Osteocyte (in vitro differentiated cells): ENCODE results near the gene RASAL2. TPM values are rescaled to one million over a fixed set of nuclear protein-coding genes. Genes with fewer than 3 reads are reported as not detected.

Source experiments
- DNase-seq: peaks from one replicate; pipeline ENCODE4 v3.0.0; 2021; ENCODE audit warnings: mixed read lengths; ENCODE audit not compliant: unreplicated experiment; ENCODE audit errors: extremely low spot score
- H3K27ac Mint-ChIP-seq: one replicate; pipeline ENCODE4 v1.8.0; 2021; ENCODE audit warnings: mild to moderate bottlenecking, mixed read lengths; ENCODE audit not compliant: unreplicated experiment
- H3K27me3 Mint-ChIP-seq: one replicate; pipeline ENCODE4 v1.8.0; 2021; ENCODE audit warnings: mixed read lengths; ENCODE audit not compliant: unreplicated experiment
- H3K36me3 Mint-ChIP-seq: one replicate; pipeline ENCODE4 v1.8.0; 2021; ENCODE audit warnings: mixed read lengths; ENCODE audit not compliant: unreplicated experiment
- H3K4me1 Mint-ChIP-seq: one replicate; pipeline ENCODE4 v1.8.0; 2021; ENCODE audit warnings: mixed read lengths; ENCODE audit not compliant: unreplicated experiment
- H3K4me3 Mint-ChIP-seq: one replicate; pipeline ENCODE4 v1.8.0; 2021; ENCODE audit warnings: mild to moderate bottlenecking, moderate library complexity, mixed read lengths; ENCODE audit not compliant: unreplicated experiment
- H3K9me3 Mint-ChIP-seq: one replicate; pipeline ENCODE4 v1.8.0; 2021; ENCODE audit warnings: mixed read lengths; ENCODE audit not compliant: unreplicated experiment
- CTCF ChIP-seq: fragments of 200-600 bp; sonication (generic); IDR thresholded peaks from 2 replicates; pipeline ENCODE4 v1.5.0; 2021; ENCODE audit warnings: antibody characterized with exemption, mild to moderate bottlenecking, moderate library complexity
- total RNA-seq: library from RNA; stranded (reverse); gene quantifications from 2 replicates; pipeline ENCODE4 v1.2.1, GENCODE V29; 2021

Gene RASAL2
- total RNA-seq, 1 donor from 2014 or later: 34.2 TPM

- H3K27me3 Mint-ChIP-seq: no peaks in the 10 kb centered on the region
Observed at GRCh38 chr1:178484698-178485225, 390.9 kb downstream of the RASAL2 start.

GRCh38 chr1:178485541-178485981, 391.7 kb downstream of the RASAL2 start:
- Mint-ChIP-seq H3K27me3 (no peaks in the 10 kb centered on the region), H3K4me1 (no peaks in the 10 kb centered on the region), H3K27ac (no peak overlapping the region), H3K36me3 (peaks cover 19% of the 10 kb centered on the region), H3K9me3 (no peaks in the 10 kb centered on the region), H3K4me3 (no peak overlapping the region)
- no peak for TF ChIP-seq CTCF
- DNase-seq: no peak

More at GRCh38 chr1:178484698-178485225, 390.9 kb downstream of the RASAL2 start:
- Mint-ChIP-seq H3K4me1 (no peaks in the 10 kb centered on the region), H3K27ac (no peak overlapping the region), H3K4me3 (no peak overlapping the region), H3K9me3 (no peaks in the 10 kb centered on the region), H3K36me3 (peaks cover 19% of the 10 kb centered on the region)
- no peak for TF ChIP-seq CTCF
- DNase-seq: no peak

GRCh38 chr1:178486100-178487069, 392.5 kb downstream of the RASAL2 start:
- Mint-ChIP-seq H3K27ac (no peak overlapping the region), H3K27me3 (no peaks in the 10 kb centered on the region), H3K36me3 (peaks cover 16% of the 10 kb centered on the region), H3K9me3 (no peaks in the 10 kb centered on the region), H3K4me3 (no peak overlapping the region), H3K4me1 (no peaks in the 10 kb centered on the region)
- no peak for TF ChIP-seq CTCF
- DNase-seq: no peak

- no peak overlapping the region for H3K27ac Mint-ChIP-seq
- H3K4me1 Mint-ChIP-seq: no peaks in the 10 kb centered on the region
- DNase-seq: no peak
- H3K4me3 Mint-ChIP-seq: no peak overlapping the region
- H3K27me3 Mint-ChIP-seq: no peaks in the 10 kb centered on the region
- H3K36me3 Mint-ChIP-seq: peaks cover 11% of the 10 kb centered on the region
- H3K9me3 Mint-ChIP-seq: no peaks in the 10 kb centered on the region
- TF ChIP-seq CTCF: no peak
Observed at GRCh38 chr1:178487070-178487615, 393.2 kb downstream of the RASAL2 start.

GRCh38 chr1:178488393-178488792, 394.5 kb downstream of the RASAL2 start:
- H3K4me1 Mint-ChIP-seq: no peaks in the 10 kb centered on the region
- no peak overlapping the region for H3K27ac Mint-ChIP-seq
- H3K4me3 Mint-ChIP-seq: no peak overlapping the region
- H3K27me3 Mint-ChIP-seq: no peaks in the 10 kb centered on the region
- H3K36me3 Mint-ChIP-seq: peaks cover 2% of the 10 kb centered on the region
- no peak for TF ChIP-seq CTCF
- no peak for DNase-seq
- no peaks in the 10 kb centered on the region for H3K9me3 Mint-ChIP-seq
